Smooth muscle cell of the brain vasculature (primary cell): ENCODE results near the gene SERPINB11.
"Not testable (repeated sequence)": the region's sequence is repeated elsewhere in the genome, so short reads cannot be mapped to it uniquely, and the experiment has no call there.

Experiments
- DNase-seq: peaks from one replicate; pipeline ENCODE4 v3.0.0-alpha.2; 2012; ENCODE audit warnings: low read depth, low spot score

The SERPINB11 gene, protein sequence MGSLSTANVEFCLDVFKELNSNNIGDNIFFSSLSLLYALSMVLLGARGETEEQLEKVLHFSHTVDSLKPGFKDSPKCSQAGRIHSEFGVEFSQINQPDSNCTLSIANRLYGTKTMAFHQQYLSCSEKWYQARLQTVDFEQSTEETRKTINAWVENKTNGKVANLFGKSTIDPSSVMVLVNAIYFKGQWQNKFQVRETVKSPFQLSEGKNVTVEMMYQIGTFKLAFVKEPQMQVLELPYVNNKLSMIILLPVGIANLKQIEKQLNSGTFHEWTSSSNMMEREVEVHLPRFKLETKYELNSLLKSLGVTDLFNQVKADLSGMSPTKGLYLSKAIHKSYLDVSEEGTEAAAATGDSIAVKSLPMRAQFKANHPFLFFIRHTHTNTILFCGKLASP

DNA sequence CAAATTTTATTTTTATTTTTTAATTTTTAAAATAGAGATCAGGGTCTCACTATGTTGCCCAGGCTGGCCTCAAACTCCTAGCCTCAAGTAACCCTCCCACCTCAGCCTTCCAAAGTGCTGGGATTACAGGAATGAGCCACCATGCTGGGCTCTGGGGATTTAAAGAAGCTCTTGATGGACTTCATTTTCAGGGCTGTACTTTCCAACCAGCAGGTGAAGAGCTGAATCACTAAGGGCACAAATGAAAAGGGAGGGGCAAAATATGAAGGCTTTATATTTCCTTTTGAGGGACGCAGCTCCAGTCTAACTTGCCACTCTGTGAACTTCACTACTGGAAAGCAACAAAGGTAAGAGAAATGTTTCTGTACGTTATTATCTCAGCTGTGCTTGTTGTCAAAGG, at the start of gene SERPINB11:
SERPINB11 (plus strand) TSS at position 301 of the 400 bp plus-strand sequence. CDS start 7,234 bp downstream, outside the sequence.
- DNase-seq: no peak

DNA sequence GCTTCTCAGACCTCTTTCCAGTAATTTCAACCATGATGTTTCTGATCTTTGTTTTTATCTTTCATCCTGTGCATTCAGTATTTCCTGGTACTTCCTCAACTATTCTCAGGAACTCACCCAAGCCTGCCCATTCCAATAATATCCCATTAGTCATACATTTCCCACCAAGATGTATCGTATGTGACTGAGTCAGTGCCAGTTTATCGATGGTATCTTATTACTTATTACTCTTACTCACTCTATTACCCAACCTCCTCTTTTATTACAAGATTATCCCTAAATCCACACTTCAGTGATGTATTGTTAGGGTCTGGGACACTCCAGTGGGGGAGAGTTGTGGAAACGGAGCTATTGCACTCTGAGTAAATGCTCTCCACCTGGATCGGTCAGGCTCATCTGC, 43.8 kb upstream of the SERPINB11 start:
- not testable (repeated sequence) for DNase-seq

DNA sequence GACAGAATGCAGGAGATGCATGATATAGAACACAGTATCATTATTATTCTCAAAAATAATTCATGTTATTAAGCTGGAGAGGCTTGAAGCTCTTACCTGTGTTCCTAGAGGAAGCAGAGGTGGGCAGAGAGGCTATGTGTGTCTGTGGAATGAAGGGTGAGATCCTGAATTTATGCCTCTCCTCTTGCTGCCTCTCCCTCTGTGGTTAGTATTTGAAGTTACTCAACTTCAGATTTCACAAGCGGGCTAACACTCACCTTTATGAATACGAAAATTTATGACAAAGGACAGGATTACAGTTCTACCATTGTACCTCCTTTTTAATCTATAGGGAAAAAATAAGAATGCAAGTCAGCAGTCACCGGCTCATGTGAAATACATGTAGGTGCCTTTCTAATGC, 41.0 kb upstream of the SERPINB11 start, which contains the start of gene SERPINB3:
SERPINB3 (minus strand) TSS at position 144 of the 400 bp plus-strand sequence. CDS start 677 bp downstream, outside the sequence.
- DNase-seq: not testable (repeated sequence)

DNA sequence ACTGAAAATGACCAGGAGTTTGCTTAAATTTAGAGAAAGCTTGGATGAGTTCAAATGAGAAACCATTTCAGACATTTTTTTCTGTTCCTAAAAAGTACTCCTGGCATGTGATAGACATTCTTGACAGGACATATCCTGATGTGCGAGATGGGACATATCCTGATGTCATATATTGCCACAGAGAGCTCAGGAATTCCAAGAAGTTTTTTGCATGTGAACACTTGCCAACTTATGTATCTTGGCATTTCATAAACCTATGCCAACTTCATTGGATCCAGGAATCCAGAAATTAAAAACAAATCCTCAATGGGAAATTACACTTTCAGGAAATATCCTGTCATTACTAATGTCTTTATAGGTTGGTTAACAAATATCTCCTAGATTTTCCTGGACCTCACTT, 38.2 kb upstream of the SERPINB11 start:
- no peak for DNase-seq

DNA sequence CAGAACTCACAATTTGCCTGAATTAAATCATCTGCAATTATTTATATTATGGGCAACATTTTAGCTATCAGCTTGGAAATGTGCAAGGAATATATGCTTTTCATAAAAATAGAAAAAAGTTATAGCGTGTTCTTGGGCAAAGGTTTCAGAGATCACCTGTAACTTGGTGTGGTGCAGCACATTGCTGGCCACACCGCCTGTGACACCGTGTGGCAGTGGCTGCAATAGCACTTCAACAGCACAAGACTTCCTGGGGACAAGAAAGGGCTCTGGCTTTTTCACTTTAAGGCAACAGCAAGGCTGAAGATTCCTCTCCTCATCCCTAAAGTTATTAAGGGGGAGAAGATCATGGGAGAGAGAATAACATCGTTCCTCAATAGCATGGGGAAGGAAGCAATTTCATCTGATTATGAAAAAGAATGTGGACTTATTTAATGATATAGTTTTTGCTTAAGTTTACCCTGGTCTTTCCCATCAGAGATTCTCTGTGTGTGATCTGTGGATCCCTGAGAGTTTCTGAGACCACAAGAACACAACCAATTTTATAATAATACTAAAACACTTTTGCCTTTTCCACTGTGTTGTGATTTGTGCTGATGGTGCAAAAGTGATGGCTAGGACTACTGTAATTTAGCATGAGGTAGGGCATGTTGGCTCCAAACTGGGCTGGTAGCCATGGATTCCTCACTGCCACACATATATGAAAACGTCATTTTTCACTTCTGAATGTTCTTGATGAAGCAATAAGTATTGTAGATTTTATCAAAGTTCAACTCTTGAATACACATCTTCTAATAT, 26.0 kb upstream of the SERPINB11 start:
- no peak for DNase-seq

DNA sequence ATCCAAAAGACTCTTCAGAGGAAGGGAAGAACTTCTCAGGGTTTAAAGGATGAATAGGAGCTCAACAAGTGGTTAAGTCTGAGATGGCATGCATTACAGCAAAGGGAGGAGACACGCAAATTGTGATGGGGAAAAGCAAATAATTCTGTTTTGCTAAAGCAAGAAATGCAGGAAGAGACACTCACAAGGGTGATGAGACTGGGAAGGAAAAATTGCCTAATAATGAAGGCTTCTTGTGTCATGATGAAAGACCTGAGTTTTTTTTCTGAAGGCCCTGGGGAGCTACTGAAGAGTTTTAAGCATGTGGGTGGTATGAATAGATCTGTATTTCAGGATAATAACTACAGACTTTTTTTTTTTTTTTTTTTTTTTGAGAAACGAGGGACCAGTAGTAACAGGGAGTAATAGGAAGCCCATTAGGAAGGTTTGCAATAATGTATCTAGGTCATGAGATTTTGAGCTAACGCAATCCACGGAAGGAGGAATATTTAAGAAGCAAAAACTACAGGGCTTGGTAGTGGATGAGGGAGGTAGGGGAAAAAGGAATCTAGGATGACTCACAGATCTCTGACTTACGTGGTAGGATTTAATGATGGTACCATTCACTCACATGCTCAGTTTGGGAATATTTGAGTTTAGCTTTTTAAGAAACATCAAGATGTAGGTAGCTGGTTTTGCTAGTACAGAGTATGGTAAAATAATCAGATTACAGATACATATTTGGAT, 25.1 kb upstream of the SERPINB11 start:
- no peak for DNase-seq

DNA sequence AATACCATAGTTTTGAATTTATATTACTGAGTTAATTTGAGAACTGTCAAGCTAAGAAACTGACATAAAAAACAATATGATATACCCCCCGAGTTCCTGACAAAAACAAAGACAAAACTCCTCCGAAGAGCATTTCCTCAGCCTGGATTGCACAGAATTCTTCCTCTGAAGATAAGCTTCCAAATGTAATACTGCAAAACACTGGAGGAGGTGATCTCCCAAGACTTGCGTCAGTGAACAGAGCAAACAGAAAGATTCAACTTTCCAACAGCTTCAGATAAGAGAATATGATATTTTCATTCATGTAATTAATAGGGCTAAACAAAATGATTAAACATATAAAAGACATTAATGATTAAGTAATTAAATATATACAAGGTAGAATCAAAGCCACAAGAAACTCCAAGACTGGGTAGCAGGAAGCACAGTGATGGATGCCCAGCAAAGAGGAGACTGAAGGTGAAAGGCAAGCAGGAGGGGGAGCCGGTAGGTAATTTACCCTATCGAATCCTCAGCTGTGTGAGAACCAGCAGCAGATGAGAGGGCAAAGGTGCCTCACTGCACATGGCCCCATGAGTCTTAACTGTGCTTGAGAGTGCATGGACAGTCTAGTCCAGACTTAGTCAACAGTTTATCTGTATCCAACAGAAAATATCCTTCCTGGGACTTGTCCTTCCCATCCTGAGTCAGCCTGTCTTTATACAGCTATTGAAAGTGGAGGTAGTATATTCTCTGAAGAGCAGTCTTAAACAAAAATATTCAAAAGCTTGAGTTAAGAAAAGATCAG, 22.7 kb upstream of the SERPINB11 start:
- DNase-seq: no peak

DNA sequence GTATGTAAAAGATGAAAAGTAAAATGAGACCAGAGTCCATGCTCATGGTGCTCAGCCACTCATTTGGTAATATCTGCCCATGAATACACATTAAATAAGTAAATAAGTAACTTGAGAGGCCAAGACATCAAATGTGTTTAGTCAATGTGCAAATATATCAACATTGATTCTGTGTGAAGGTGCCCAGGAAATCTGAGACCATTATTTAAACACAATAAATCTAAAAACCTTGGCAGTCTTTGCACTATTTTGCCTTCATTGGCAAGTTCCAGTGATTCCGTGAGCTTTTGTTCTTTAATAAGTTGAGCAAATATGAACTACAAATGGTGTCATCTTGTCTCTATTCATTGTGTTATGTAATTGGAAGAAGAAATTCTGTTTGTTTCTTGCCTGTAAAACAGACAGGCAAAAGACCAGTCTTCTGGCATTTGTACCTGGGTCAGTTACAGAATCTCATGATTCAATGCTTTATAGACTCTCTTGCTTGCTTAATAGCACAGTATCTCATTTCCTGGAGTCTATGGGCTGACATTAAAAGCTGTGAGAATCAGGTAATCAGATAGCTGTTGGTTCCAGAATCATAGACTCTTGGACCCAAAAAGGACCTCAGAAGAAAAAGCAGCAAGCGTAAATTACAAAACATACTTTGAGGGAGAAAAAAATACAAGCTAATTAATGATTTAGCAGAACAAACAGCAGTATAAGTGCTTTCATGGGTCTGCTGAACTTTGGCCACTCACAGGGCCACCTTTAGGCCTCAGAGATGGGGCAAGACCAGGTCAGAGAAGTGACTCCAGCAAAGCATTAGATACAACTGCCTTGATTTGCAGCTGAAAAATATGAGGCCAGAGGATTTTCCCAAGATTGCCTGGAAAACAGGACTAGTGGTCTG, 21.1 kb upstream of the SERPINB11 start:
- DNase-seq: no peak

DNA sequence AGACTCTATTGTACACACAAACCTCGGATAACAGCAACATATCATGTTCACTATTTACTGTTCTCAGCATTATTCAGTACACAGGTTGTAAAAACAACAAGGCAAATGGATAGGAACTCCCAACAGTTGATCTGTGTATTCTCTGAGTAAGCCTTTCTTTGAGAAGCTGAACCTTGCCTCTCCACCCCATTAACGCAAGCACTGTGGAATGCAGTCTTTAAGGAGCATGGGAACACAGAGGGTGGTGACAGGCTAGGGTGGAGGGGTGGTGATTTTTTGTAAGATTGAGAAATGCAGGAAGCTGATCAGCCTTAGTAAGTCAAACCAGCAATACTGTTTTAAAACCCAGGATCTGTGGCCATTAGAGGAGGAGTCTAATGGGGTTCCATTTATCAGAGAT, 19.6 kb upstream of the SERPINB11 start:
- DNase-seq: peak; percentile 47

DNA sequence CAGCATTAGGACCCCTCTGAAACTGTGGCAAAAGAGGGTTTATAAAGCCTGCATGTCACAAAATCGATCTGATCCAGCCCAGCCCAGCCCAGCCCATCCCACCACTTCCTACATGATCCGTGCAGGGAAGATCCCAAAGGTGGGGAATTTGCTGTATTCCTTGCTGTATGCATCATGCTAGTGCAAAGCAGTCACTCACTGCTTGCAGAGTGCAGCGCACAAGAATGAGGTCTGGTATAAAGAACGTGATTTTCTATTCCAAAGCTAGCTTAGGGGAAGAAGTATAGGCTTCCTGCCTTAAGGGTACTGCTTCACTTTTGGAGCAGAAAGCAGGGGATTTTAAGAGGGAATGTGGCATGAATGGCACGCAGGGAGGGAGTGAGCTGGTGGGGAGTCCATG, 18.9 kb upstream of the SERPINB11 start:
- no peak for DNase-seq

DNA sequence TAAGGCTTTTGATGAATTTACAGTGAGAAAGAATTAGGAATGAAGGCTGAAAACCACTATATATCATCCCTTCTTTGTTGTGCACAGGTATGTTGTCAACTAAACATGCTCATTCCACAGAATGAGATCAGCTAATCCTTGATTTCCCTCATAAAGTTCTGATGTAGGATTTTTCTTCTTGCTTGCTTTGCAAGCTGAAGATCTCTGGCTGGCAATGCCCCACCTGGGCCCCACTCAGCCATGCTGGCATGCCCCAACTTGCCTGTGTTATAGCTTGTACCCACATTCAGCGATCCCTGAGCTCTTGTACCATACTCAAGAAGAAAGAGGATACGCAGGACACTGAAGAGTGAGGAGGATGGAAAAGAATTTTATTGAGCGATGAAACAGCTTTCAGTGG, 18.0 kb upstream of the SERPINB11 start:
- no peak for DNase-seq

DNA sequence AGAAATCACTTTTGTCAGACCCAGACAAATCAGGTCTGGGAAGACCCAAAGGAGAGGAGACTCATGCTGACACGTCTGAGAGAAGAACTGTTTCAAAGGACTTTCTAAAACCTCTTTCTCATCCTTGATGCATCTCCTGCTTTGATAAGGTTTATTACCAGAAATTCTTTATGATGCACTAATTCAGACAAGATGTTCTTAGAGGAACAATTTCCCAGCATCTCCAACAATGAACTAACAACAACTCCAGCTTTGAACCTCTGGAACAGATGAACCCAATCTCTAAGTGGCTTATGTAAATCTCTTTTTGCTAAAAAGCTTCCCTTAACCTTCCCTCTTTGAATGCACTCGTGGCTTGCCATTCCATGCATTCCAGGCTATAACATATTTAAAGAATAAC, 15.9 kb upstream of the SERPINB11 start:
- DNase-seq: no peak

DNA sequence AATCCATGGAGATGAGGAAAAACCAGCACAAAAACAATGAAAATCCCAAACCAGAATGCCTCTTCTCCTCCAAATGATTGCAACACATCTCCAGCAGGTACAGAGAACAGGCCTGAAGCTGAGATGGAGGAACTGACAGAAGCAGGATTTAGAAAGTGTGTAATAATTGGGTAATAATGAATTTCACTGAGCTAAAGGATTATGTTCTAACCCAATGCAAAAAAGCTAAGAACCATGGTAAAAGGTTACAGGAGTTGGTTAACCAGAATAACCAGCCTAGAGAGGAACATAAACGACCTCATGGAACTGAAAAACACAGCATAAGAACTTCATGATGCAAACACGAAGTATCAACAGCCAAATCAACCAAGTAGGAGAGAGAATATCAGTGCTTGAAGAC, 13.7 kb upstream of the SERPINB11 start:
- DNase-seq: no peak

DNA sequence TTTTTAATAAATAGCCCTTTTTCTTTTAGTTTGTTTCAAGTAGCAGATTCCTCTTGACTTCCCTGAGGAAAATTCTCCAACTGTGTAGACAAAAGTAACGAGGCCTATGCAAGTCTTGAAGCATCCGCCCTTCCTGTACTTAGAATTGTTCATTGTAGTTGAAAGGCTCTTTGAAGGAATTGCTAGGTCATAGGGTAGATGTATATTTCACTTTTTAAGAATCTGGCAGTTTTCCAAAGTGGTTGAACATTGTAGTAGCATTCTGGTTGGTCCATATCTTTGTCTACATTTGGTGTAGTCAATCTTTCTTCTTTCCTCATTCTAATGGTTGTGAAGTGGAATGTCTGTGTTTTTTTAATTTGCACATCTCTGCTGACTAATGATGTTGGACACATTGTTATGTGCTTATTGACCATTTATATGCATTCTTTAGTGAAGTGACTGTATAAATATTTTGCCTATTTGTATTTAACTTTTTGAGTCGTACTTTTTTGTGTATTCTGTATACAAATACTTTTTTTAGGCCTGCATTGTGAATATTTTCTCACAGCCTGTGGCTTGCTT, 5.6 kb upstream of the SERPINB11 start:
- DNase-seq: no peak

DNA sequence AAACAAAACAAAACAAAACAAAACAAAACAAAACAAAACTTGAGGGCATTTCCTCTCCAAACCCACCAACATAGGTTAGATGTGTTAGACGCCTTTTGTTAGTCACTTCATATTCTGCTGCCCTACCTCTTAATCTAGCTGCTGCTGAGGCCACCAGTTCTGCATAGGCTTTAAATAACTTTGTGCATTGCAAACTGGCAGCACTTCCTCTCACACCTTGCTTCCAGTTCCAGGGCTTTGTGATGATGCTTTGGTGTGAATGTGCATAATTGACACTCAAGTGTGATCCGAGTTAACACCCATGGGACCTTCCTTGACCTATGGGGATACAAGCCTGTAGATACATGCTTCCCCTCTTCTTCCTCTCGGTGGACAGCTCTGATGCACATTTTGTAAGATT, 2.3 kb upstream of the SERPINB11 start:
- no peak for DNase-seq

DNA sequence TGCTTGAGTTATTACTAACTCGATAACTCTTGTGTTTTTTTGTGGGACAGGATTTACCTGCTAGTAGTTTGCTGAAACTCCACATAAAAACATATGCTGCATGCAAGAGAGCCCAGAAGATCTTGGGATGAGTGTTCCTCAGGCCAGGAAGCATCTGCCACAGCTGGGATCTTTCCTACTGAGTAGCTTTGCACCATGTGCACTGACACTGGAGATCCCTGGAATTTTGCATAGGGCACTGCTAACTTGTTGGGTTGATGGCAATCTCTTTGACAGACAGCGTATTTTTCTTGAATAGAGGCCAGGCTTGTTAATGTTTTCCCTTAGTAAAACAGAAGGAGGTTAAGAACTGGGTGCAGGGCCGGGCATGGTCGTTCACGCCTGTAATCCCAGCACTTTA, 808 bp upstream of the SERPINB11 start:
- DNase-seq: no peak

DNA sequence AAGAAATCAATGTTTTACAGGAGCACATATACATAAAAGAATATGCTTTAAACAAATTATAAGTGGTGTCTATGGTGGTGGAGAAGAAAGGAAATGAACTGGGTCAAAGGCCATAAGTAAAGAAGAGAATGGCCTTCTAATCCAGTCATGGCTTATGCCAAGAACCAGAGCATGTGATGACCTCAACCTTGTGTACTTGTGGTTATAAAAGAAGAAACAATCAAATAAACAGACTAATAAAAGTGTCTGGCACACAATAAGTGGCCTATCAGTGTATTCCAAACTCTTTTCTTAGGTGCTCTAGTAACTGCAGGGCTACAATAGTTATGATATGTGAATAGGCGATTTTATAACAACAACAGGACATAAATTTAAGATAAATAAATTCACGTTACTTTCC, 2.6 kb downstream of the SERPINB11 start:
- DNase-seq: no peak

DNA sequence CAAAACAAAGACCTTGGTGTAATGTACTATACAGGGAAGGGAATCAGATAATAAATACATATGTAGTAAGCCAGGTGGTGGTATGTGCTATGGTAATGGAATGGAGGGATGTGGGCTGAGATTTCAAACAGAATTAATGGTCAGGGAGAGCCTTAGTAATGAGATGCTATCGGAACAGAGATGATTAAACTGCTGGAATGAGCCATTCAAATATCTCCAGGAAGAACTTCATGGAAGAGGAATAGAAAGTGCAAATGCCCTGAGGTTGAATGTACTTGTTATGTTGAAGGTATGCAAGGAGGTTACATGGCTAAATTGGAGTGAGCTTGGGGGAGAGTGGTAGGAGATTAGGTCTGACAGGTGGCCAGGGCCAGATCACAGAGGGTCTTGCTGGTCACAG, 5.1 kb downstream of the SERPINB11 start:
- DNase-seq: no peak

DNA sequence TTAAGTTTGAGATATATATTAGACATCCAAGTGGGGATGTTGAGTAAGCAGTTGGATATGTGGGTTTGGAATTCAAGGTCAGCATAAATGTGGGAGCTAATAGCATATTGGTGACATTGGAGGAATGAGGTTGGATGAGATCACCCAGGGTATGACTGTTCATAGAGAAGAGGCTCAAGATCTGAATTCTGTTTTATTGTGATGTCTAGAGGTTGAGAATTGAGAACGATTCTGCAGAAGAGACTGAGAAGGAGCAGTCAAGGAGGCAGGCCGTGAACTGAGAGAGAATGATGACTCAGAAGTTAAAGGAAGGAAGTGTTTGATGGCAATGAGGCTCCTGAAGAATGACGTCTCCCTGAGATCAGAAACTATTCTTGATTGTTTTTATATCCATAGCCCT, 5.9 kb downstream of the SERPINB11 start:
- DNase-seq: peak; percentile 1
